Mammary epithelial cell (primary cell): Measurements from ENCODE around the gene IL22.

Source experiments
- CTCF ChIP-seq, 2 donors: IDR thresholded peaks in 1 of 2; conservative IDR thresholded peaks in 1 of 2; 2 replicates each; pipeline ENCODE4 v1.5.1; 2011 to 2012; ENCODE audit warnings: inconsistent platforms in 2 of 2, low read length in 2 of 2, mild to moderate bottlenecking in 2 of 2, control low read depth in 1 of 2, low read depth in 1 of 2; ENCODE audit not compliant: insufficient read depth in 1 of 2; ENCODE audit errors: extremely low read depth in 1 of 2
- EZH2 ChIP-seq: IDR thresholded peaks from 2 replicates; pipeline ENCODE4 v1.6.1; 2012; ENCODE audit warnings: low read length, inconsistent platforms, borderline replicate concordance

DNA sequence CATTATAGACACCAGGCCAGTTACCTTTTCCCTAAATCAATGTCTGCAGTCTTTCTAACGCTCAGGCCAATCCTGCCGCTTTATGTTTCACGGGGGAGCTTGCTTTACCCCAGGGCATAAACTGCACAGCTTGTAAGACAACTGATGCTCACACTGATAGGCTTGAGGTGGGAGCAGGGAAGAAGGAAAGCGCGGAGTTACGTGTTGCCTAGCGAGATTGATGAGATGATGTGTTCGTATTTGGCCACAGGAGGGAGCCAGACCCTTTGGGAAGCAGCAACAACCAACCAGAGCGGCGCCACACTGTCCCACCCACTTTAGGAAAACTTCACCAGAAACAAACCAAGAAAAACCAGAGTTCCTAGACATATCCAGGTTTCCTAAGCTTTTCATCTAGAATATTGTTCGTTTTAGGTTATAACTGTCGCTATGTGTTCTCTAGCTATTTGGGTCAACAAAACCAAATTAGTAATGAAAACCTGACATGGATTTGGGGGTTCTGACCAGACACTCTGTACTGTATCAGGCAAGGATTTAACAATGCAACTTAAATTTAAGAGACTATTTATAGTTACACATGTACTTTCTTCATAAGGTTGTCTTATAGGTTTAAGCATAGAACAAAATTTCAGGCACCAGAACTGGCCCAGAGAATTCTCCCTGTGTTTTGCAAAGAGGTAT, 30.2 kb downstream of the IL22 start:
- TF ChIP-seq CTCF (conservative IDR thresholded peaks at IDR 0.05 in 1 of 2, IDR thresholded peaks at IDR 0.05 in 1 of 2; ENCODE audit: extremely low read depth in 1 of 2, insufficient read depth in 1 of 2, low read depth in 1 of 2, low read length in 2 of 2) (peak; percentile 82 to 90), EZH2 (no peak)
